NT2/D1 (cell line): Measurements from ENCODE around the gene AP1M2.
"Not testable (repeated sequence)": the region's sequence is repeated elsewhere in the genome, so short reads cannot be mapped to it uniquely, and the experiment has no call there.

ENCODE experiments used
- SUZ12 ChIP-seq: IDR thresholded peaks from 2 replicates; pipeline ENCODE4 v1.6.1; 2011; ENCODE audit not compliant: insufficient read length, insufficient read depth; ENCODE audit errors: extremely low read depth
- YY1 ChIP-seq: IDR thresholded peaks from 2 replicates; pipeline ENCODE4 v1.6.1; 2011; ENCODE audit not compliant: insufficient read length, insufficient read depth
- ZNF274 ChIP-seq: IDR thresholded peaks from 2 replicates; pipeline ENCODE4 v1.6.1; 2011; ENCODE audit warnings: mild to moderate bottlenecking, low read depth, low read length

- TF ChIP-seq SUZ12, ZNF274, YY1: not testable (repeated sequence)
These were observed 60.2 kb downstream of the AP1M2 start for GRCh38 chr19:10526887-10527286.
